HL-60 (cell line): Measurements from ENCODE around the gene CCDC39.

Source experiments
- DNase-seq, 2 experiments: peaks; one replicate each; pipeline ENCODE4 v3.0.0-alpha.2; 2010 to 2020; ENCODE audit warnings: low read depth in 1 of 2, low spot score in 1 of 2
- H3K27ac ChIP-seq: fragments of 250-450 bp; sonication (Bioruptor Pico); replicated peaks from 2 replicates; pipeline ENCODE4 v1.5.1; 2020; ENCODE audit warnings: mild to moderate bottlenecking, moderate library complexity
- H3K27me3 ChIP-seq: fragments of 250-450 bp; sonication (Bioruptor Pico); 2 replicates; pipeline ENCODE4 v1.5.1; 2021; ENCODE audit warnings: mild to moderate bottlenecking, moderate library complexity; ENCODE audit not compliant: insufficient read depth, poor library complexity, severe bottlenecking
- H3K4me3 ChIP-seq: replicated peaks from 2 replicates; pipeline ENCODE4 v1.5.1; 2011; ENCODE audit warnings: mild to moderate bottlenecking, control low read depth, low read length; ENCODE audit not compliant: insufficient read depth
- CTCF ChIP-seq: IDR thresholded peaks from one replicate; pipeline ENCODE4 v1.5.1; 2011; ENCODE audit warnings: low read length, control low read depth, inconsistent platforms; ENCODE audit not compliant: insufficient read depth
- GABPA ChIP-seq: IDR thresholded peaks from 2 replicates; pipeline ENCODE4 v1.6.1; 2012; ENCODE audit warnings: low read depth
- POLR2AphosphoS5 ChIP-seq: IDR thresholded peaks from 2 replicates; pipeline ENCODE4 v1.6.1; 2012; ENCODE audit warnings: low read depth
- REST ChIP-seq: IDR thresholded peaks from 2 replicates; pipeline ENCODE4 v1.6.1; 2012; ENCODE audit warnings: low read depth; ENCODE audit not compliant: insufficient replicate concordance
- SPI1 ChIP-seq: IDR thresholded peaks from 2 replicates; pipeline ENCODE4 v1.6.1; 2012; ENCODE audit warnings: low read depth, mild to moderate bottlenecking, borderline replicate concordance
- long read RNA-seq: library from polyadenylated mRNA; unstranded; transcript quantifications from one replicate; pipeline ENCODE4 v2.0.0, GENCODE V29; 2020

CCDC39 gene
- long read RNA-seq, partial matches to known transcripts, result 0 of 1 reads
- long read RNA-seq, other reads (novel, unspliced or antisense), result 1 of 1 reads

- peak; percentile 35 to 60 for DNase-seq
Measured at GRCh38 chr3:180679178-180680096, at the start of gene CCDC39. Gene CCDC39 (minus strand): TSS chr3:180679489. CDS start chr3:180679380, 109 bp downstream.

DNA sequence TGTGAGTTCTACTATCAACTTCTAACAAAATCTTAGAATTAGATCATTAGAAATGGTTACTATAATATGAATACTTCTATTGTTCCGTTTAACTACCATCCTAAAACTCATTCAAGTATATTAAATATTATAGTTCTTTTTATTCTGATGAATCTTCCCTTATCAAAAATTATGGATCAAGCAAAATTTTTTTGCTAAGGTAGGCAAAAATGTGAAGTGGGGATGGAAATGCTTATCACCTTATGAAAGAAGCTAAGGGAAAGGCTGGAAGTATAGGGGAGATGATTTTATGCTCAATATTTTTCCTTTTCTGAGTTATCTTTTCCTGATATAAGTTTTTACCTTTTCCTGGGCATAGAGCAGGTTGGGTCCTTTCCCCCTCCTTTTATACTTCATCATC lies 40.7 kb upstream of the CCDC39 start:
- DNase-seq, result no peak
- H3K27ac ChIP-seq, result no peak overlapping the region

More at GRCh38 chr3:180679178-180680096, at the start of gene CCDC39:
- Histone ChIP-seq H3K4me3 (peak within 1 kb of the TSS; percentile 62), H3K27me3 (peaks cover 22% of the 10 kb centered on the region), H3K27ac (no peak within 1 kb of the TSS)
- TF ChIP-seq GABPA (peak; percentile 78), SPI1 (0 out of 2 replicates have a peak, but pooled peaks have one; percentile 1), REST (no peak)

GRCh38 chr3:180707896-180708295 lies 28.6 kb upstream of the CCDC39 start:
- DNase-seq, result no peak
- TF ChIP-seq SPI1 (no peak), REST (no peak), GABPA (no peak), CTCF (no peak), POLR2AphosphoS5 (no peak)
- peaks cover 6% of the 10 kb centered on the region for H3K27me3 ChIP-seq
- no peak overlapping the region for H3K4me3 ChIP-seq
- H3K27ac ChIP-seq, result no peak overlapping the region

More for the DNA sequence above, 40.7 kb upstream of the CCDC39 start:
- H3K4me3 ChIP-seq, result no peak overlapping the region
- H3K27me3 ChIP-seq, result no peaks in the 10 kb centered on the region
- TF ChIP-seq POLR2AphosphoS5, result no peak
- no peak for TF ChIP-seq REST
- no peak for TF ChIP-seq GABPA
- TF ChIP-seq SPI1, result no peak
- TF ChIP-seq CTCF, result no peak
